HepG2 (cell line): ENCODE data around the gene CYP2S1.

Experiments used
- ARNT ChIP-seq: fragments of 450-650 bp; IDR thresholded peaks from 2 replicates; pipeline ENCODE4 v1.6.1; 2017
- ERF ChIP-seq: IDR thresholded peaks from 2 replicates; pipeline ENCODE4 v1.6.1; 2018; ENCODE audit warnings: missing biosample characterization, missing genetic modification reagents
- ETV6 ChIP-seq: sonication (generic); formaldehyde crosslinking; conservative IDR thresholded peaks from 2 replicates; pipeline ENCODE4 v1.4.0; 2020; ENCODE audit warnings: missing genetic modification reagents
- FOXJ3 ChIP-seq: sonication (generic); formaldehyde crosslinking; IDR thresholded peaks from 2 replicates; pipeline ENCODE4 v1.4.0; 2020; ENCODE audit warnings: missing genetic modification reagents, mild to moderate bottlenecking, borderline replicate concordance
- FOXO4 ChIP-seq: sonication (generic); formaldehyde crosslinking; conservative IDR thresholded peaks from 2 replicates; pipeline ENCODE4 v1.8.1; 2023; ENCODE audit warnings: missing genetic modification reagents
- GMEB1 ChIP-seq: sonication (generic); formaldehyde crosslinking; IDR thresholded peaks from 2 replicates; pipeline ENCODE4 v1.5.1; 2020; ENCODE audit warnings: missing genetic modification reagents, mild to moderate bottlenecking, borderline replicate concordance
- HCFC1 ChIP-seq: fragments of 150-350 bp; IDR thresholded peaks from 2 replicates; pipeline ENCODE4 v1.6.1; 2014; ENCODE audit warnings: low read depth, low read length
- POLR2A ChIP-seq, 2 experiments: IDR thresholded peaks; 2 replicates each; pipeline ENCODE4 v1.6.1; 2011; ENCODE audit warnings: low read depth in 2 of 2, low read length in 2 of 2, mild to moderate bottlenecking in 1 of 2, moderate library complexity in 1 of 2; ENCODE audit not compliant: insufficient read depth in 1 of 2
- TAF1 ChIP-seq: sonication (generic); formaldehyde crosslinking; IDR thresholded peaks from 2 replicates; pipeline ENCODE4 v1.4.0; 2020; ENCODE audit warnings: missing genetic modification reagents

GRCh38 chr19:41187884-41188279 is 5.1 kb upstream of the CYP2S1 start:
- TF ChIP-seq FOXJ3 (CRISPR knock-in tag) (no peak), ERF (no peak), ETV6 (no peak), TAF1 (no peak), FOXO4 (no peak), HCFC1 (no peak), POLR2A (IDR thresholded peaks at IDR 0.05; ENCODE audit: insufficient read depth in 1 of 2, low read depth in 2 of 2, low read length in 2 of 2) (no peak), GMEB1 (CRISPR knock-in tag) (no peak), ARNT (no peak)
